ENCODE results near the gene MEX3D. TPM values are rescaled to one million over a fixed set of nuclear protein-coding genes. Genes with fewer than 3 reads are reported as not detected.

Gene MEX3D
- total RNA-seq, 1 donor, result 47.0 TPM

- H3K79me2 ChIP-seq (ENCODE audit: insufficient read depth, low read length), result no peaks in the 10 kb centered on the region
- TF ChIP-seq CTCF (IDR thresholded peaks at IDR 0.05; ENCODE audit: extremely low read depth, low read depth, low read length), result no peak
- no peaks in the 10 kb centered on the region for H3K9me3 ChIP-seq (ENCODE audit: low read depth, low read length)
- no peak overlapping the region for H3K4me3 ChIP-seq (ENCODE audit: insufficient read depth, low read length)
- no peaks in the 10 kb centered on the region for H3K4me1 ChIP-seq (ENCODE audit: insufficient read depth, low read length)
- H4K20me1 ChIP-seq (ENCODE audit: insufficient read depth, low read length), result no peaks in the 10 kb centered on the region
- peak; percentile 67 for DNase-seq (ENCODE audit: insufficient read length, low spot score, missing footprints)
- H3K27me3 ChIP-seq (ENCODE audit: insufficient read depth, low read length), result peaks cover 31% of the 10 kb centered on the region
- no peaks in the 10 kb centered on the region for H3K36me3 ChIP-seq (ENCODE audit: insufficient read depth, low read length)
- H2AFZ ChIP-seq (ENCODE audit: low read length), result no peak overlapping the region
- no peak overlapping the region for H3K4me2 ChIP-seq (ENCODE audit: insufficient read depth, low read length)
- H3K27ac ChIP-seq (ENCODE audit: low read depth, low read length), result no peak overlapping the region
These were observed 41.9 kb downstream of the MEX3D start for GRCh38 chr19:1526066-1526778.

- no peaks in the 10 kb centered on the region for H3K79me2 ChIP-seq (ENCODE audit: insufficient read depth, low read length)
- no peak for TF ChIP-seq CTCF (IDR thresholded peaks at IDR 0.05; ENCODE audit: extremely low read depth, low read depth, low read length)
- no peaks in the 10 kb centered on the region for H3K36me3 ChIP-seq (ENCODE audit: insufficient read depth, low read length)
- no peak overlapping the region for H2AFZ ChIP-seq (ENCODE audit: low read length)
- no peaks in the 10 kb centered on the region for H4K20me1 ChIP-seq (ENCODE audit: insufficient read depth, low read length)
- H3K9me3 ChIP-seq (ENCODE audit: low read depth, low read length), result no peaks in the 10 kb centered on the region
- no peak overlapping the region for H3K4me2 ChIP-seq (ENCODE audit: insufficient read depth, low read length)
- peak; percentile 81 for DNase-seq (ENCODE audit: insufficient read length, low spot score, missing footprints)
- H3K27ac ChIP-seq (ENCODE audit: low read depth, low read length), result no peak overlapping the region
- H3K27me3 ChIP-seq (ENCODE audit: insufficient read depth, low read length), result peaks cover 31% of the 10 kb centered on the region
- H3K4me1 ChIP-seq (ENCODE audit: insufficient read depth, low read length), result no peaks in the 10 kb centered on the region
- no peak overlapping the region for H3K4me3 ChIP-seq (ENCODE audit: insufficient read depth, low read length)
These were observed 42.8 kb downstream of the MEX3D start for GRCh38 chr19:1525343-1525742.

- Histone ChIP-seq H3K4me2 (ENCODE audit: insufficient read depth, low read length) (no peak overlapping the region), H3K27ac (ENCODE audit: low read depth, low read length) (no peak overlapping the region), H2AFZ (ENCODE audit: low read length) (no peak overlapping the region), H3K4me3 (ENCODE audit: insufficient read depth, low read length) (no peak overlapping the region), H3K4me1 (ENCODE audit: insufficient read depth, low read length) (no peaks in the 10 kb centered on the region), H3K9me3 (ENCODE audit: low read depth, low read length) (no peaks in the 10 kb centered on the region), H3K36me3 (ENCODE audit: insufficient read depth, low read length) (no peaks in the 10 kb centered on the region), H3K79me2 (ENCODE audit: insufficient read depth, low read length) (no peaks in the 10 kb centered on the region), H4K20me1 (ENCODE audit: insufficient read depth, low read length) (no peaks in the 10 kb centered on the region), H3K27me3 (ENCODE audit: insufficient read depth, low read length) (peaks cover 31% of the 10 kb centered on the region)
- no peak for TF ChIP-seq CTCF (IDR thresholded peaks at IDR 0.05; ENCODE audit: extremely low read depth, low read depth, low read length)
- peak; percentile 89 for DNase-seq (ENCODE audit: insufficient read length, low spot score, missing footprints)
These were observed 43.2 kb downstream of the MEX3D start for GRCh38 chr19:1524972-1525325.

- peak; percentile 68 for DNase-seq (ENCODE audit: insufficient read length, low spot score, missing footprints)
- Histone ChIP-seq H3K4me2 (ENCODE audit: insufficient read depth, low read length) (no peak overlapping the region), H2AFZ (ENCODE audit: low read length) (no peak overlapping the region), H3K27ac (ENCODE audit: low read depth, low read length) (no peak overlapping the region), H3K27me3 (ENCODE audit: insufficient read depth, low read length) (peaks cover 31% of the 10 kb centered on the region), H3K4me3 (ENCODE audit: insufficient read depth, low read length) (no peak overlapping the region), H3K4me1 (ENCODE audit: insufficient read depth, low read length) (no peaks in the 10 kb centered on the region), H3K79me2 (ENCODE audit: insufficient read depth, low read length) (no peaks in the 10 kb centered on the region), H3K9me3 (ENCODE audit: low read depth, low read length) (no peaks in the 10 kb centered on the region), H3K36me3 (ENCODE audit: insufficient read depth, low read length) (no peaks in the 10 kb centered on the region), H4K20me1 (ENCODE audit: insufficient read depth, low read length) (no peaks in the 10 kb centered on the region)
- TF ChIP-seq CTCF (IDR thresholded peaks at IDR 0.05; ENCODE audit: extremely low read depth, low read depth, low read length), result no peak
These were observed 43.7 kb downstream of the MEX3D start for GRCh38 chr19:1524287-1524971.

All from osteoblast (primary cell).